Thoracic aorta (tissue), 2 donors: Measurements from ENCODE around the gene CFH. TPM values are rescaled to one million over a fixed set of nuclear protein-coding genes. Genes with fewer than 3 reads are reported as not detected.
"Not testable (repeated sequence)": the region's sequence is repeated elsewhere in the genome, so short reads cannot be mapped to it uniquely, and the experiment has no call there.

Source experiments
- ATAC-seq: fragments of 150-250 bp; one replicate; pipeline ENCODE4 v1.8.0; 2017; ENCODE audit warnings: low read depth; ENCODE audit not compliant: insufficient number of reproducible peaks, low FRiP score
- DNase-seq: peaks from one replicate; pipeline ENCODE4 v3.0.0-alpha.2; 2020; ENCODE audit warnings: low spot score
- H3K27ac ChIP-seq, 2 donors: fragments of 200-600 bp; sonication (generic); 1 replicate in 1 of 2; 2 replicates in 1 of 2; pipeline ENCODE4 v1.5.1; 2016; ENCODE audit warnings: mild to moderate bottlenecking in 2 of 2, moderate library complexity in 2 of 2
- H3K27me3 ChIP-seq: fragments of 200-600 bp; sonication (generic); replicated peaks from 2 replicates; pipeline ENCODE4 v1.6.0; 2016; ENCODE audit warnings: mild to moderate bottlenecking; ENCODE audit not compliant: insufficient read depth
- H3K36me3 ChIP-seq: fragments of 200-600 bp; sonication (generic); one replicate; pipeline ENCODE4 v1.5.1; 2016
- H3K4me1 ChIP-seq, 2 donors: fragments of 200-600 bp; sonication (generic); 1 replicate in 1 of 2; 2 replicates in 1 of 2; pipeline versions ENCODE4 v1.5.1 to v1.6.0; 2016; ENCODE audit warnings: low read depth in 2 of 2, mild to moderate bottlenecking in 1 of 2; ENCODE audit not compliant: control insufficient read depth in 1 of 2
- H3K4me3 ChIP-seq: fragments of 200-600 bp; sonication (generic); 2 replicates; pipeline ENCODE4 v1.5.1; 2016; ENCODE audit warnings: mild to moderate bottlenecking
- H3K9me3 ChIP-seq: fragments of 200-600 bp; sonication (generic); 2 replicates; pipeline ENCODE4 v1.5.1; 2016
- total RNA-seq, 2 donors: library from RNA; depleted of rRNA; stranded (reverse); fragments of >200 nt; gene quantifications; one replicate each; pipeline versions ENCODE4 v1.1.0 to v1.2.3, GENCODE V29; 2016
- TF ChIP-seq, protein P1 (sequence below): fragments of 200-600 bp; sonication (generic); IDR thresholded peaks from one replicate; pipeline ENCODE4 v1.5.1; 2019; ENCODE audit warnings: antibody characterized with exemption

CFH gene
- total RNA-seq, 2 donors from 2014 or later = 381 to 467 TPM

DNA sequence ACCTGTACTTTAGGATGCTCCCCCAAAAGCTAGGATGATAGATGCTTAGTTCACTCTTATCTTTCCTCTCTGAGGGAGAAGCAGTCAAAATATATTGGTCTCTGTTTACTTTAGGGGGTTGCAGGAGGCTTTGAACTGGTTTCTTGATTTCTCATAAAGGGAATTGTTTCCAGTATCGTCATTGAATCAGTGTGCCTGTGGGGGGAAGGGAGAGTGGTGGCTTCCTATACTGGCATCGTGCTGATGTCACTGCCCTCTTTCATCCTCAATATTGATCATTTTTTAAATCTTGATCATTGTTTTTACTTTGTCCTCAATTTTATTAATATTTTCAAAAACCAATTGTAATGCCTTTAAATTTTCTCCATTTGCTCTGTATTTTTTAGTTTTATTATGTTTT is 82.6 kb downstream of the CFH start:
- H3K4me1 ChIP-seq = no peaks in the 10 kb centered on the region
- no peak overlapping the region for H3K4me3 ChIP-seq
- no peaks in the 10 kb centered on the region for H3K36me3 ChIP-seq
- no peak for DNase-seq
- TF ChIP-seq, protein P1, sequence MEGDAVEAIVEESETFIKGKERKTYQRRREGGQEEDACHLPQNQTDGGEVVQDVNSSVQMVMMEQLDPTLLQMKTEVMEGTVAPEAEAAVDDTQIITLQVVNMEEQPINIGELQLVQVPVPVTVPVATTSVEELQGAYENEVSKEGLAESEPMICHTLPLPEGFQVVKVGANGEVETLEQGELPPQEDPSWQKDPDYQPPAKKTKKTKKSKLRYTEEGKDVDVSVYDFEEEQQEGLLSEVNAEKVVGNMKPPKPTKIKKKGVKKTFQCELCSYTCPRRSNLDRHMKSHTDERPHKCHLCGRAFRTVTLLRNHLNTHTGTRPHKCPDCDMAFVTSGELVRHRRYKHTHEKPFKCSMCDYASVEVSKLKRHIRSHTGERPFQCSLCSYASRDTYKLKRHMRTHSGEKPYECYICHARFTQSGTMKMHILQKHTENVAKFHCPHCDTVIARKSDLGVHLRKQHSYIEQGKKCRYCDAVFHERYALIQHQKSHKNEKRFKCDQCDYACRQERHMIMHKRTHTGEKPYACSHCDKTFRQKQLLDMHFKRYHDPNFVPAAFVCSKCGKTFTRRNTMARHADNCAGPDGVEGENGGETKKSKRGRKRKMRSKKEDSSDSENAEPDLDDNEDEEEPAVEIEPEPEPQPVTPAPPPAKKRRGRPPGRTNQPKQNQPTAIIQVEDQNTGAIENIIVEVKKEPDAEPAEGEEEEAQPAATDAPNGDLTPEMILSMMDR = no peak
- no peak for ATAC-seq
- H3K27me3 ChIP-seq = no peaks in the 10 kb centered on the region
- H3K27ac ChIP-seq = no peak overlapping the region
- H3K9me3 ChIP-seq = no peaks in the 10 kb centered on the region

DNA sequence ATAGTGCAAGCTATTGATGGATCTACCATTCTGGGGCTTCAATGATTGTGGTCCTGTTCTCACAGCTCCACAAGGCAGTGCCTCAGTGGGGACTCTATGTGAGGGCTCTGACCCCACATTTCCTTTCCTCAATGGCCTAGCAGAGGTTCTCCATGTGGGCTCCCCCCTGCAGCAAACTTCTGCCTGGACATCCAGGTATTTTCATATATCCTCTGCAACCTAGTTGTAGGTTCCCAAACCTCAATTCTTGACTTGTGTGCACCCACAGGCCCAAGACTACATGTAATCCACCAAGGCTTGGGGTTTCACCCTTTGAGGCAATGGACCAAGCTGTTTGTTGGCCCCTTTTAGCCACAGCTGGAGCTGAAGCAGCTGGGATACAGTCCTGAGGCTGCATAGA is 86.9 kb downstream of the CFH start:
- Histone ChIP-seq H3K36me3 (no peaks in the 10 kb centered on the region), H3K27ac (no peak overlapping the region), H3K27me3 (no peaks in the 10 kb centered on the region), H3K9me3 (no peaks in the 10 kb centered on the region), H3K4me3 (no peak overlapping the region), H3K4me1 (no peaks in the 10 kb centered on the region)
- TF ChIP-seq, protein P1 = no peak
- no peak for ATAC-seq
- no peak for DNase-seq

DNA sequence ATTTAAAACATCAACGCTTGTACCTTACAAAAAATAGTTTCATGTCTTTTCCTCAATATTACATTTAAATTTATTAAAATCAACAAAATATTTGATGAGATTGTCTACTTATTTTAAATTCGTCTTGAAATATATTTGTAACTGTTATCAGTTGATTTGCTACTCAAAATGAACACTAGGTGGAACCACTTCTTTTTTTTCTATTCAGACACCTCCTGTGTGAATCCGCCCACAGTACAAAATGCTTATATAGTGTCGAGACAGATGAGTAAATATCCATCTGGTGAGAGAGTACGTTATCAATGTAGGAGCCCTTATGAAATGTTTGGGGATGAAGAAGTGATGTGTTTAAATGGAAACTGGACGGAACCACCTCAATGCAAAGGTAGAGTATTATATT is 91.4 kb downstream of the CFH start:
- not testable (repeated sequence) for DNase-seq, H3K4me3 ChIP-seq, H3K9me3 ChIP-seq, H3K27ac ChIP-seq, H3K27me3 ChIP-seq, H3K4me1 ChIP-seq, H3K36me3 ChIP-seq, ATAC-seq

DNA sequence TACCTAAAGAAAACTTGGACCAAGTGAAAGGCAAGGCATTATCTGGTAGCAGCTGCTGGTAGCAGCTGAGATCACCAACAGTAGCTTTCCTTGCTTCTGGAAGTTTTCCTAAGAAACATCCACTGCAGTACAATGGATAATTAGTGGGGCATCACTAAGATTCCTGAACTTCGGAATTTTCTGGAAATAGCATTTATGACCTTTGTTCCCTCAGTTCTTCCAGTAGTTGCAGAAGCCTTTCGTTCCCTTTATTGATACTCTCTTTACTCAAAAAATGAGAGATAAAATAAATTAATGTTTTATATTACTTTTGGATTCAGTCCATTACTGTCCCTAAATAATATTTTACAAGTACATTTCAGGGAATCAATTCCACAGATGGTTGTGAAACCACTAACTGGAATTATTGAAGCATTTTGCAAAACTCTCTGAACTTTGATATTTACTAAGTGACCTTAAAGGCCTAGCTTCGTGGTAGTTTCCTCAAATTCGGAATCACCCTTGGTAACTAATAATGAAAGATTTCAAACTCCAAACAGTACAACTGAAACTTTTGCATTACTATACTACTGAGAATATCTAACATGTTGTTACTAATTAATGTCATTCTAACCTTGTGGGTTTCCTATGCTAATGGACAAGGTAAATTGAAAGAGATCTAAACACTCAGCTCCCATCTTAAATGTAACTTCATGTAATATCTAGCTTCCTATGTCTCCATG is 113.3 kb downstream of the CFH start:
- H3K9me3 ChIP-seq, H3K27ac ChIP-seq, DNase-seq, H3K27me3 ChIP-seq, H3K4me3 ChIP-seq, H3K36me3 ChIP-seq, H3K4me1 ChIP-seq, ATAC-seq: not testable (repeated sequence)

DNA sequence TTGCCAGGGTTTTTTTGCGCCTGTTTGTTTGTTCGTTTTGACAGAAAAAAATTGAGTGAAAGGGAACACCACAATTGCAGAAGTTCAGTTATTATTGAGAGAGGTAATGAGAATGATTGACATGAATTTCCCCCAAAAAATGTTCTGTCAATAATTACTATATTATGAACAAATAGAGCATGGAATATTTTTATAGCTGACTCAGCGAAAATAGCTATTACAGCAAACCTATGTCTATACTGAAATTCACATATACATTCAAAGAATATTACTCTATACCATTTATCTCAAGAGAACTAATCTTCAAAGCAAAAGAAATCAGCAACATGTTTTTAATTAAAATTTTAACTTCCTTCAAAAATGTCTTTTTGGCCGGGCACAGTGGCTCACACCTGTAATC is 118.0 kb downstream of the CFH start:
- H3K27me3 ChIP-seq, ATAC-seq, H3K27ac ChIP-seq: not testable (repeated sequence)

DNA sequence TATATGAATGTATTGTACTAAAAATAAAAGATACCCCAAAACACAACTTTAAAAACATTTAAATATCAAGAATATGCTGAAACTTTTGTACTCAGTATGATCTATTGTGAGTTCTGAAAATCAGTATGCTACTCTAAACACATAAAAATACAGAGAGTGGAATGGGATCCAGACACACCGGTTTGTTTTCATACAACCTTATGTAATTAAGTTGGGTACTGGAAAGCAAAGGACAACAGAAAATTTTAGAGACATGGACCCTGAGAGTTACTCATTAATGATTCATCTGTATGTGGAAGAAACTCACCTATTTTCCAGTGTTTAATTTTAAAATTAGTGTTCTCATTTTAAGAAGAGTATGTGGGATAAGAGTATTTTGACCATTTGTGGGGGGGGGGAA is 121.9 kb downstream of the CFH start:
- no peak overlapping the region for H3K27ac ChIP-seq
- DNase-seq = no peak
- no peaks in the 10 kb centered on the region for H3K4me1 ChIP-seq
- no peak overlapping the region for H3K4me3 ChIP-seq
- TF ChIP-seq, protein P1 = no peak
- H3K36me3 ChIP-seq = no peaks in the 10 kb centered on the region
- no peak for ATAC-seq
- H3K27me3 ChIP-seq = no peaks in the 10 kb centered on the region
- H3K9me3 ChIP-seq = no peaks in the 10 kb centered on the region

More for the DNA sequence above, 118.0 kb downstream of the CFH start:
- H3K4me3 ChIP-seq, H3K4me1 ChIP-seq, H3K9me3 ChIP-seq, H3K36me3 ChIP-seq, DNase-seq: not testable (repeated sequence)

DNA sequence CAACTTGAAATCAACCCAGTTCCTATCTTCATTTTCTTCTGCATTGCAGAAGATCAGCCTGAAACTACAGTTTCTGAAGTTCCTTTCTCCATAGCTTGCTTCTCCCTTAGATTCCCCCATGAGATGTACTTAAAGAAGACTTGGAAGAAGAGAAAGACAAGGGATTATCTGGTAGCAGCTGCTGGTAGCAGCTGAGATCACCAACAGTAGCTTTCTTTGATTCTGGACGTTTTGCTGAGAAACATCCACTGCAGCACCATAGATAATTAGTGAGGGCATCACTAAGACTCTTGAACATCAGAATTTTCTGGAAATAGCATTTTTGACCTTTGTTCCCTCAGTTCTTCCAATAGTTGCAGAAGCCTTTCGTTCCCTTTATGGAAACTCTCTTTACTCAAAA is 122.3 kb downstream of the CFH start:
- Histone ChIP-seq H3K9me3 (no peaks in the 10 kb centered on the region), H3K4me1 (no peaks in the 10 kb centered on the region), H3K4me3 (no peak overlapping the region), H3K27me3 (no peaks in the 10 kb centered on the region), H3K27ac (no peak overlapping the region), H3K36me3 (no peaks in the 10 kb centered on the region)
- no peak for DNase-seq
- ATAC-seq = no peak
- TF ChIP-seq, protein P1 = no peak
